SK-N-SH treated with all-trans-retinoic acid at 6 μM for 48 hours (cell line): ENCODE measurements around the gene UFD1.

Experiments
- ATAC-seq: fragments of 200-7000 bp; cut with Tn5 transposase; 3 replicates; pipeline ENCODE4 v1.9.1; 2020; ENCODE audit warnings: mild to moderate bottlenecking, moderate library complexity
- ARNTL ChIP-seq: fragments of 450-650 bp; formaldehyde crosslinking; IDR thresholded peaks from 2 replicates; pipeline ENCODE4 v1.5.0; 2020; ENCODE audit warnings: low read depth, mild to moderate bottlenecking, moderate library complexity, borderline replicate concordance
- BACH2 ChIP-seq: fragments of 250-450 bp; sonication (Bioruptor Pico); IDR thresholded peaks from 2 replicates; pipeline ENCODE4 v1.9.0; 2021; ENCODE audit warnings: mild to moderate bottlenecking, borderline replicate concordance
- CSDC2 ChIP-seq: fragments of 250-450 bp; sonication (Bioruptor Pico); IDR thresholded peaks from 2 replicates; pipeline ENCODE4 v1.5.0; 2020; ENCODE audit warnings: mild to moderate bottlenecking, moderate library complexity
- ESRRG ChIP-seq: fragments of 250-450 bp; sonication (Bioruptor Pico); IDR thresholded peaks from 2 replicates; pipeline ENCODE4 v1.6.1; 2021; ENCODE audit warnings: mild to moderate bottlenecking
- GLIS3 ChIP-seq: fragments of 250-450 bp; sonication (Bioruptor Pico); IDR thresholded peaks from 2 replicates; pipeline ENCODE4 v1.5.0; 2020; ENCODE audit warnings: mild to moderate bottlenecking, moderate library complexity
- ISL1 ChIP-seq: fragments of 250-450 bp; sonication (Bioruptor Pico); IDR thresholded peaks from 2 replicates; pipeline ENCODE4 v2.1.2; 2022; ENCODE audit warnings: mild to moderate bottlenecking, moderate library complexity
- OSR1 ChIP-seq: fragments of 250-450 bp; sonication (Bioruptor Pico); IDR thresholded peaks from 2 replicates; pipeline ENCODE4 v1.8.0; 2022; ENCODE audit warnings: moderate library complexity, mild to moderate bottlenecking, inconsistent platforms
- PPARA ChIP-seq: fragments of 250-450 bp; sonication (Bioruptor Pico); IDR thresholded peaks from 2 replicates; pipeline ENCODE4 v1.5.0; 2020; ENCODE audit warnings: mild to moderate bottlenecking, borderline replicate concordance
- RARB ChIP-seq: fragments of 250-450 bp; sonication (Bioruptor Pico); IDR thresholded peaks from 2 replicates; pipeline ENCODE4 v1.8.0; 2021; ENCODE audit warnings: mild to moderate bottlenecking, moderate library complexity
- SNAI2 ChIP-seq: fragments of 250-450 bp; sonication (Bioruptor Pico); IDR thresholded peaks from 2 replicates; pipeline ENCODE4 v1.5.0; 2020; ENCODE audit warnings: mild to moderate bottlenecking, moderate library complexity
- TCF4 ChIP-seq: fragments of 250-450 bp; sonication (Bioruptor Pico); IDR thresholded peaks from 2 replicates; pipeline ENCODE4 v1.8.0; 2021; ENCODE audit warnings: mild to moderate bottlenecking, moderate library complexity, borderline replicate concordance
- TOX ChIP-seq: fragments of 250-450 bp; sonication (Bioruptor Pico); IDR thresholded peaks from 2 replicates; pipeline ENCODE4 v1.8.0; 2021; ENCODE audit warnings: mild to moderate bottlenecking, moderate library complexity, borderline replicate concordance
- ZFP3 ChIP-seq: fragments of 250-450 bp; sonication (Bioruptor Pico); IDR thresholded peaks from 2 replicates; pipeline ENCODE4 v1.5.0; 2020; ENCODE audit warnings: mild to moderate bottlenecking, moderate library complexity
- ZFP30 ChIP-seq: fragments of 450-650 bp; formaldehyde crosslinking; IDR thresholded peaks from 2 replicates; pipeline ENCODE4 v1.5.0; 2022; ENCODE audit warnings: mild to moderate bottlenecking, moderate library complexity
- ZNF565 ChIP-seq: fragments of 450-650 bp; formaldehyde crosslinking; conservative IDR thresholded peaks from 2 replicates; pipeline ENCODE4 v1.5.0; 2020; ENCODE audit warnings: low read depth, mild to moderate bottlenecking, moderate library complexity
- ZNF70 ChIP-seq: fragments of 450-650 bp; formaldehyde crosslinking; IDR thresholded peaks from 2 replicates; pipeline ENCODE4 v1.5.0; 2020; ENCODE audit warnings: mild to moderate bottlenecking, moderate library complexity
- ZNF8 ChIP-seq: fragments of 450-650 bp; formaldehyde crosslinking; IDR thresholded peaks from 2 replicates; pipeline ENCODE4 v1.5.0; 2020; ENCODE audit warnings: mild to moderate bottlenecking, moderate library complexity
- TF ChIP-seq, protein P1 (sequence below): fragments of 250-450 bp; sonication (Bioruptor Pico); IDR thresholded peaks from 2 replicates; pipeline ENCODE4 v1.5.0; 2020; ENCODE audit warnings: mild to moderate bottlenecking, moderate library complexity
- TF ChIP-seq, protein P2 (sequence below): fragments of 250-450 bp; sonication (Bioruptor Pico); IDR thresholded peaks from 2 replicates; pipeline ENCODE4 v1.8.0; 2021; ENCODE audit warnings: low read depth, mild to moderate bottlenecking, moderate library complexity, borderline replicate concordance
- TF ChIP-seq, protein P3 (sequence below): fragments of 250-450 bp; sonication (Bioruptor Pico); IDR thresholded peaks from 2 replicates; pipeline ENCODE4 v1.5.1; 2021; ENCODE audit warnings: mild to moderate bottlenecking, moderate library complexity
- TF ChIP-seq, protein P4 (sequence below): fragments of 250-450 bp; sonication (Bioruptor Pico); IDR thresholded peaks from 2 replicates; pipeline ENCODE4 v1.8.0; 2020; ENCODE audit warnings: mild to moderate bottlenecking, moderate library complexity, borderline replicate concordance
- TF ChIP-seq, protein P5 (sequence below): fragments of 250-450 bp; sonication (Bioruptor Pico); IDR thresholded peaks from 2 replicates; pipeline ENCODE4 v1.5.1; 2020; ENCODE audit warnings: low read depth, mild to moderate bottlenecking, moderate library complexity

The UFD1 gene

DNA sequence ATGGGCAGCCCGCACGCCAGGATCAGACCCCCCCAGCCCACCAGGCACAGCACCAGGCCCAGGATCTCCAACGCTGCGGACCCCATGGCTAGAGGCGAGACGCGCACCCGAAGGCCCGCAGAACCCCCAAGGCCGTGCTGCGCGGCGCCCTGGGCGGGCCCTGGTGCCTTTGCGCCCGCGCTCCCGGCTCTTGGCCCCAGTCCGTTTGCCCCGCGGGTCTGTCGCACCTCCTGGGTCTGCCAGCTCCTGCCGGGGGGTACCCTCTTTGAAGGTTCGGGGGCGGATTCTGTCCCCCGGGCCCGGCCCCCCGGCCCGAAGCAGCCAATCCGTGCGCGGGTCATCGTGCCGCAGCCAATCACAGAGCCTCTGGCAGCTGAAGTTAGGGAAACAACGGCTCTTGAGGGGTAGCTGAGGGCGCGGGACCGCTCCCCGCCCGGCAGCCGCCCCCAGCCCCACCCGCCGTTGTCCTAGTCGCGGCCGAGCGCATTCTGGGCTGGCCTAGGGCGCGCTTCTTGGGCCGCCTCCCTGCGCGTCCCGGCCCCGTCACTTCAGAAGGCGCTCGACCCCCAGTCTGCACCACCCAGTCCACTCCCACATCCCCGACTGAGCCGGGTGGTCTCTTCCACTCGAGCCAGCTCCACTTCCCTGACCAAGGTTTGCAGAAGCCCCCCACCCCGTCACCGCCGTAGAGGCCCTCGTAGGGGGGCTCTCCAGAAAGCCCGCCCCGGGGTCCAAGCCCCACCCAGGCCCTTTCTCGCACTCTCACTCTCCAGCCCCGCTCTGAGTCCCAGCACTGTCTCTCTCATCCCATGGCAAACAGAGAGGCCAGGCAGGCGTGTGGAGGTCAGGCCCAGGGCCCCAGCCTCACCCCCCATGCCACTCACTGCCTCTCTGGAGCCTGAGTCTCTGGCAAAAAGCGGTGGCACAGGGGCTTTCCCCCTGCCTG lies 45.5 kb upstream of the UFD1 start, which contains the start of gene CLDN5:
CLDN5 (minus strand) TSS at position 241 of the 946 bp plus-strand sequence; CDS start at position 86, 155 bp downstream.
- peak; percentile 37 for ATAC-seq
- no peak for TF ChIP-seq ISL1 (CRISPR knock-in tag)
- TF ChIP-seq BACH2 (CRISPR knock-in tag), result no peak

DNA sequence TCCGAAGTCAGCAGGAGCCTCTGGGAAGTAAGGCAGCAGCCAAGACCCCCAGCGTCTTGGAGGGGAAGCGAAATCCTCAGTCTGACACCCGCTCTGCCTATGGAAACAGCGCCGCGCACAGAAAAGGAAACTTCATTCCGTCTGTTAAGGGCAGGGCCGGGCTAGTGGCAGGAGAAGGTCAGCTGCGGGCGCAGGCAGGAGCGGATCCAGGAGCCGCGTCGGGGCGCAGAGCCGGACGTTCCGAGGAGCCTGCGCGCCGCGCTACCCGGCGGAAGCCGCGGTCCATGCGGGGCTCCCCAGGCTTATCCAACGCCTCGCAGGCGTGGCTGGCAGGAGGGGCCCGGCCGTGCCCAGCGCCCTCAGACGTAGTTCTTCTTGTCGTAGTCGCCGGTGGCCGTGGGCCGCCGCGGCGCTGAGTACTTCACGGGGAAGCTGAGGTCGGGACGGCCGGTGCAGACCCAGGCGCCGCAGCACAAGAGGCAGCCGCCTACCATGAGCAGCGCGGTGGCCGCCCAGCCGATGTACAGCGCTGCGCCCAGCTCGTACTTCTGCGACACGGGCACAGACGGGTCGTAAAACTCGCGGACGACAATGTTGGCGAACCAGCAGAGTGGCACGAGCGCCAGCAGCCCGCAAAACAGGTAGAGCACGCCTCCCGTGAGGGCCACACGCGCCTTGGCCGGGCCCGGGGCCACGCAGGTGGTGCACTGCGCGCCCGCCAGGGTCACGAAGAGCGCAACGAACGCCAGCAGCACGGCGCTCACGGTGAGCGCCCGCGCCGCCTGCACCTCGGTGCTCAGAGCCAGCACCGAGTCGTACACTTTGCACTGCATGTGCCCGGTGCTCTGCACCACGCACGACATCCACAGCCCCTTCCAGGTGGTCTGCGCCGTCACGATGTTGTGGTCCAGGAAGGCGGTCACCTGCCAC lies 44.5 kb upstream of the UFD1 start:
- peak; percentile 40 for ATAC-seq
- TF ChIP-seq CSDC2 (CRISPR knock-in tag) (no peak), OSR1 (CRISPR knock-in tag) (no peak), ZNF8 (CRISPR knock-in tag) (no peak), ZFP30 (no peak), SNAI2 (no peak), ISL1 (CRISPR knock-in tag) (no peak), ARNTL (CRISPR knock-in tag) (no peak), ZNF565 (CRISPR knock-in tag) (no peak), TOX (no peak), PPARA (no peak), ESRRG (CRISPR knock-in tag) (no peak), TCF4 (CRISPR knock-in tag) (no peak), RARB (no peak)
- TF ChIP-seq, protein P1, sequence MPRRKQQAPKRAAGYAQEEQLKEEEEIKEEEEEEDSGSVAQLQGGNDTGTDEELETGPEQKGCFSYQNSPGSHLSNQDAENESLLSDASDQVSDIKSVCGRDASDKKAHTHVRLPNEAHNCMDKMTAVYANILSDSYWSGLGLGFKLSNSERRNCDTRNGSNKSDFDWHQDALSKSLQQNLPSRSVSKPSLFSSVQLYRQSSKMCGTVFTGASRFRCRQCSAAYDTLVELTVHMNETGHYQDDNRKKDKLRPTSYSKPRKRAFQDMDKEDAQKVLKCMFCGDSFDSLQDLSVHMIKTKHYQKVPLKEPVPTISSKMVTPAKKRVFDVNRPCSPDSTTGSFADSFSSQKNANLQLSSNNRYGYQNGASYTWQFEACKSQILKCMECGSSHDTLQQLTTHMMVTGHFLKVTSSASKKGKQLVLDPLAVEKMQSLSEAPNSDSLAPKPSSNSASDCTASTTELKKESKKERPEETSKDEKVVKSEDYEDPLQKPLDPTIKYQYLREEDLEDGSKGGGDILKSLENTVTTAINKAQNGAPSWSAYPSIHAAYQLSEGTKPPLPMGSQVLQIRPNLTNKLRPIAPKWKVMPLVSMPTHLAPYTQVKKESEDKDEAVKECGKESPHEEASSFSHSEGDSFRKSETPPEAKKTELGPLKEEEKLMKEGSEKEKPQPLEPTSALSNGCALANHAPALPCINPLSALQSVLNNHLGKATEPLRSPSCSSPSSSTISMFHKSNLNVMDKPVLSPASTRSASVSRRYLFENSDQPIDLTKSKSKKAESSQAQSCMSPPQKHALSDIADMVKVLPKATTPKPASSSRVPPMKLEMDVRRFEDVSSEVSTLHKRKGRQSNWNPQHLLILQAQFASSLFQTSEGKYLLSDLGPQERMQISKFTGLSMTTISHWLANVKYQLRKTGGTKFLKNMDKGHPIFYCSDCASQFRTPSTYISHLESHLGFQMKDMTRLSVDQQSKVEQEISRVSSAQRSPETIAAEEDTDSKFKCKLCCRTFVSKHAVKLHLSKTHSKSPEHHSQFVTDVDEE (CRISPR knock-in tag), result no peak
- TF ChIP-seq, protein P2, sequence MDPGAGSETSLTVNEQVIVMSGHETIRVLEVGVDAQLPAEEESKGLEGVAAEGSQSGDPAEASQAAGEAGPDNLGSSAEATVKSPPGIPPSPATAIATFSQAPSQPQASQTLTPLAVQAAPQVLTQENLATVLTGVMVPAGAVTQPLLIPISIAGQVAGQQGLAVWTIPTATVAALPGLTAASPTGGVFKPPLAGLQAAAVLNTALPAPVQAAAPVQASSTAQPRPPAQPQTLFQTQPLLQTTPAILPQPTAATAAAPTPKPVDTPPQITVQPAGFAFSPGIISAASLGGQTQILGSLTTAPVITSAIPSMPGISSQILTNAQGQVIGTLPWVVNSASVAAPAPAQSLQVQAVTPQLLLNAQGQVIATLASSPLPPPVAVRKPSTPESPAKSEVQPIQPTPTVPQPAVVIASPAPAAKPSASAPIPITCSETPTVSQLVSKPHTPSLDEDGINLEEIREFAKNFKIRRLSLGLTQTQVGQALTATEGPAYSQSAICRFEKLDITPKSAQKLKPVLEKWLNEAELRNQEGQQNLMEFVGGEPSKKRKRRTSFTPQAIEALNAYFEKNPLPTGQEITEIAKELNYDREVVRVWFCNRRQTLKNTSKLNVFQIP (CRISPR knock-in tag), result no peak
- TF ChIP-seq, protein P3, sequence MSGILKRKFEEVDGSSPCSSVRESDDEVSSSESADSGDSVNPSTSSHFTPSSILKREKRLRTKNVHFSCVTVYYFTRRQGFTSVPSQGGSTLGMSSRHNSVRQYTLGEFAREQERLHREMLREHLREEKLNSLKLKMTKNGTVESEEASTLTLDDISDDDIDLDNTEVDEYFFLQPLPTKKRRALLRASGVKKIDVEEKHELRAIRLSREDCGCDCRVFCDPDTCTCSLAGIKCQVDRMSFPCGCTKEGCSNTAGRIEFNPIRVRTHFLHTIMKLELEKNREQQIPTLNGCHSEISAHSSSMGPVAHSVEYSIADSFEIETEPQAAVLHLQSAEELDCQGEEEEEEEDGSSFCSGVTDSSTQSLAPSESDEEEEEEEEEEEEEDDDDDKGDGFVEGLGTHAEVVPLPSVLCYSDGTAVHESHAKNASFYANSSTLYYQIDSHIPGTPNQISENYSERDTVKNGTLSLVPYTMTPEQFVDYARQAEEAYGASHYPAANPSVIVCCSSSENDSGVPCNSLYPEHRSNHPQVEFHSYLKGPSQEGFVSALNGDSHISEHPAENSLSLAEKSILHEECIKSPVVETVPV (CRISPR knock-in tag), result no peak
- TF ChIP-seq, protein P4, sequence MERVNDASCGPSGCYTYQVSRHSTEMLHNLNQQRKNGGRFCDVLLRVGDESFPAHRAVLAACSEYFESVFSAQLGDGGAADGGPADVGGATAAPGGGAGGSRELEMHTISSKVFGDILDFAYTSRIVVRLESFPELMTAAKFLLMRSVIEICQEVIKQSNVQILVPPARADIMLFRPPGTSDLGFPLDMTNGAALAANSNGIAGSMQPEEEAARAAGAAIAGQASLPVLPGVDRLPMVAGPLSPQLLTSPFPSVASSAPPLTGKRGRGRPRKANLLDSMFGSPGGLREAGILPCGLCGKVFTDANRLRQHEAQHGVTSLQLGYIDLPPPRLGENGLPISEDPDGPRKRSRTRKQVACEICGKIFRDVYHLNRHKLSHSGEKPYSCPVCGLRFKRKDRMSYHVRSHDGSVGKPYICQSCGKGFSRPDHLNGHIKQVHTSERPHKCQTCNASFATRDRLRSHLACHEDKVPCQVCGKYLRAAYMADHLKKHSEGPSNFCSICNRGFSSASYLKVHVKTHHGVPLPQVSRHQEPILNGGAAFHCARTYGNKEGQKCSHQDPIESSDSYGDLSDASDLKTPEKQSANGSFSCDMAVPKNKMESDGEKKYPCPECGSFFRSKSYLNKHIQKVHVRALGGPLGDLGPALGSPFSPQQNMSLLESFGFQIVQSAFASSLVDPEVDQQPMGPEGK, result no peak
- TF ChIP-seq, protein P5, sequence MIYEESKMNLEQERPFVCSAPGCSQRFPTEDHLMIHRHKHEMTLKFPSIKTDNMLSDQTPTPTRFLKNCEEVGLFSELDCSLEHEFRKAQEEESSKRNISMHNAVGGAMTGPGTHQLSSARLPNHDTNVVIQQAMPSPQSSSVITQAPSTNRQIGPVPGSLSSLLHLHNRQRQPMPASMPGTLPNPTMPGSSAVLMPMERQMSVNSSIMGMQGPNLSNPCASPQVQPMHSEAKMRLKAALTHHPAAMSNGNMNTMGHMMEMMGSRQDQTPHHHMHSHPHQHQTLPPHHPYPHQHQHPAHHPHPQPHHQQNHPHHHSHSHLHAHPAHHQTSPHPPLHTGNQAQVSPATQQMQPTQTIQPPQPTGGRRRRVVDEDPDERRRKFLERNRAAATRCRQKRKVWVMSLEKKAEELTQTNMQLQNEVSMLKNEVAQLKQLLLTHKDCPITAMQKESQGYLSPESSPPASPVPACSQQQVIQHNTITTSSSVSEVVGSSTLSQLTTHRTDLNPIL, result no peak

DNA sequence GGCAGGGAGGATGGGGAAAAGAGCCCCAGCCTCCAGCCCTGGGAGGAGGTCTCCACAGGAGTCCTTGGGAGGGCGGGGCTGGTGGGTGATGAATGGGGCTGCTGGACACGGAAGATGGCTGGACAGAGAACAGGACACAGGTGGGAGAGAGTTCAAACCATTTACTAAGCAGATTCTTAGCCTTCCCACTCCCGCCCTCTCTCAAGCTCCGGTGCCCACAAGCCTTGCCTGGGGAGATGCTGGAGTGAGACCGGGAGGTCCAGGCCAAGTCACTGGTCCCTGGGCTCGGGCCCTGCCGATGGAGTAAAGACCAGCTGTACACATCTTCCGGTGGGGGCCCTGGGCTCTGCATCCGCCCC lies 43.9 kb upstream of the UFD1 start:
- ATAC-seq, result no peak
- TF ChIP-seq RARB (no peak), ISL1 (CRISPR knock-in tag) (no peak), OSR1 (CRISPR knock-in tag) (no peak), PPARA (no peak), ZNF70 (CRISPR knock-in tag) (no peak), GLIS3 (no peak), ZFP30 (no peak), CSDC2 (CRISPR knock-in tag) (no peak), TCF4 (CRISPR knock-in tag) (no peak), ARNTL (CRISPR knock-in tag) (no peak), SNAI2 (no peak), ZFP3 (no peak), ESRRG (CRISPR knock-in tag) (no peak)
- TF ChIP-seq, protein P5, result no peak
- TF ChIP-seq, protein P4, result no peak
